Sigmoid colon (tissue), 4 donors: Measurements from ENCODE around the gene BRIX1.

ENCODE experiments used
- EP300 ChIP-seq, 4 donors: sonication (generic); formaldehyde crosslinking; IDR thresholded peaks; one replicate each; pipeline ENCODE4 v1.6.1; 2017; ENCODE audit warnings: antibody characterized with exemption in 4 of 4
- POLR2A ChIP-seq, 2 donors: fragments of 450-650 bp; IDR thresholded peaks; one replicate each; pipeline ENCODE4 v1.6.1; 2016; ENCODE audit warnings: antibody characterized with exemption in 2 of 2, mild to moderate bottlenecking in 2 of 2, moderate library complexity in 2 of 2
- POLR2AphosphoS5 ChIP-seq, 4 donors: sonication (generic); formaldehyde crosslinking; IDR thresholded peaks; one replicate each; pipeline ENCODE4 v1.6.1; 2017; ENCODE audit warnings: antibody characterized with exemption in 4 of 4
- TF ChIP-seq, protein P1 (sequence below), 4 experiments: fragments of 450-650 bp in 3 of 4; fragments of 200-600 bp in 1 of 4; IDR thresholded peaks; one replicate each; pipeline ENCODE4 v1.5.1; 2016 to 2019; ENCODE audit warnings: antibody characterized with exemption in 4 of 4, mild to moderate bottlenecking in 3 of 4, moderate library complexity in 2 of 4

GRCh38 chr5:34930870-34931269, 15.4 kb downstream of the BRIX1 start:
- TF ChIP-seq EP300 (IDR thresholded peaks at IDR 0.05) (no peak), POLR2A (IDR thresholded peaks at IDR 0.05) (no peak), POLR2AphosphoS5 (IDR thresholded peaks at IDR 0.05) (no peak)
- TF ChIP-seq, protein P1, sequence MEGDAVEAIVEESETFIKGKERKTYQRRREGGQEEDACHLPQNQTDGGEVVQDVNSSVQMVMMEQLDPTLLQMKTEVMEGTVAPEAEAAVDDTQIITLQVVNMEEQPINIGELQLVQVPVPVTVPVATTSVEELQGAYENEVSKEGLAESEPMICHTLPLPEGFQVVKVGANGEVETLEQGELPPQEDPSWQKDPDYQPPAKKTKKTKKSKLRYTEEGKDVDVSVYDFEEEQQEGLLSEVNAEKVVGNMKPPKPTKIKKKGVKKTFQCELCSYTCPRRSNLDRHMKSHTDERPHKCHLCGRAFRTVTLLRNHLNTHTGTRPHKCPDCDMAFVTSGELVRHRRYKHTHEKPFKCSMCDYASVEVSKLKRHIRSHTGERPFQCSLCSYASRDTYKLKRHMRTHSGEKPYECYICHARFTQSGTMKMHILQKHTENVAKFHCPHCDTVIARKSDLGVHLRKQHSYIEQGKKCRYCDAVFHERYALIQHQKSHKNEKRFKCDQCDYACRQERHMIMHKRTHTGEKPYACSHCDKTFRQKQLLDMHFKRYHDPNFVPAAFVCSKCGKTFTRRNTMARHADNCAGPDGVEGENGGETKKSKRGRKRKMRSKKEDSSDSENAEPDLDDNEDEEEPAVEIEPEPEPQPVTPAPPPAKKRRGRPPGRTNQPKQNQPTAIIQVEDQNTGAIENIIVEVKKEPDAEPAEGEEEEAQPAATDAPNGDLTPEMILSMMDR (IDR thresholded peaks at IDR 0.05) = no peak
